ENCODE data around the gene NENF.

Gene NENF

GRCh38 chr1:212432272-212432660, 454 bp upstream of the NENF start:
- no peak for DNase-seq

- no peak for DNase-seq
These were observed 1.1 kb downstream of the NENF start for GRCh38 chr1:212433577-212434462.

- no peak for DNase-seq
These were observed 2.3 kb downstream of the NENF start for GRCh38 chr1:212434992-212435391.

GRCh38 chr1:212437179-212437798, 4.6 kb downstream of the NENF start:
- DNase-seq = no peak

DNA sequence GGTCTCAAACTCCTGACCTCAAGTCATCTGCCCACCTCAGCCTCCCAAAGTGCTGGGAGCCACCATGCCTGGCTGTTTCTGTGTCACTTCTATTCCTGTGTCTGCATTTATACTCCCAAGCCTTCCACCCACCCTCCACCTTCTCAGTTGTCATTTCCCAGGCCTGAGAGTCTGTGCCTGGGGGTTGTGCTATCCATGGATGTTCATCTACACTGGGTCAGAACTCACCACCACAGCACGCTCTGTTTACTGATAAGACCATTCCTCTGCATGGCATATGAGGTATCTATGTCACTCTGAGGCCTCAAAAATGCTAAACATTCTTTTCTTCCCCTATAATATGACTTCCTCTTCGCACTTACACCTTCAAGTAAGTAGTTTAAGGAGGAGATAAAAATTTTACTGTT, 6.1 kb downstream of the NENF start:
- DNase-seq = no peak

GRCh38 chr1:212440419-212440818, 7.7 kb downstream of the NENF start:
- no peak for DNase-seq

GRCh38 chr1:212442408-212442807, 9.7 kb downstream of the NENF start:
- no peak for DNase-seq

DNA sequence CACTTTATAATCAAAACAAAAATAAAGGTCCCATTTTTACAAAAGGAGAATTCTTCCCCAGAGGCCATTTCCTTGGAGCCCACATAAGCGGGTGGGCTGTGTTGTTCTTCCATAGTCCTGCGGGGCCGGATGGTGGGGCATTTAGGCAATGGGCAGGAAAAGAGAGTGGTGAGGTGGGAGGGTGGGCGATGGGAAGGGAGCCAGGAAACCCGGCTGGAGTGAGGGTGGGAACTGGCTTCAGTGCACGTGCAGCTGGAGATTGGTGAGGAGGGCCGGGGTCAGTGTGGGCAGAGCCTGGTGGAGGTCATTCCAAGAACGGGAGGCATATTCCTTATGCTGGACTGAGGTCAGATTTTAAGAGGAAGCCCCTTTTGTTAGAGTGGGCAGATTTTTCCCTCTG, 13.6 kb downstream of the NENF start:
- no peak for DNase-seq

DNA sequence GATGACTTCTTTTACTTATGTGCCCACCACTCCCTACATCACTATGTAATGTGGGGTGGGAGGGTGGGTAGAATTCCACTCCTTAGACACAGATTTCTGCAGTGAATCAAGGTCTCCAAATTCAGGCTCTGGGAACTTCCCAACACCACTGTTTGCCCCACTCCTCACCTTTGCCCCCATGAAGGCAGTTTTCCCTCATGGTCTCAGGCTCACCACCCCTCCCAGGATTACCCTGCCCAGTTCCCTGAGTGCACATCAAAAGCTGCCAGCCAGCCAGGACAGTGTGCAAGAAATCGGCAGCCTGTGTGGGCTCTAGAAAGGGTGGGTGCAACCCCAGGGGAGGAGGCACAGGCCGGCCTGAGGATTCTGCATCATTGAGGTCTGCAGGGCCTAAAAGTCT, 14.8 kb downstream of the NENF start:
- DNase-seq = no peak

GRCh38 chr1:212450331-212450881, 17.7 kb downstream of the NENF start:
- no peak for DNase-seq

DNA sequence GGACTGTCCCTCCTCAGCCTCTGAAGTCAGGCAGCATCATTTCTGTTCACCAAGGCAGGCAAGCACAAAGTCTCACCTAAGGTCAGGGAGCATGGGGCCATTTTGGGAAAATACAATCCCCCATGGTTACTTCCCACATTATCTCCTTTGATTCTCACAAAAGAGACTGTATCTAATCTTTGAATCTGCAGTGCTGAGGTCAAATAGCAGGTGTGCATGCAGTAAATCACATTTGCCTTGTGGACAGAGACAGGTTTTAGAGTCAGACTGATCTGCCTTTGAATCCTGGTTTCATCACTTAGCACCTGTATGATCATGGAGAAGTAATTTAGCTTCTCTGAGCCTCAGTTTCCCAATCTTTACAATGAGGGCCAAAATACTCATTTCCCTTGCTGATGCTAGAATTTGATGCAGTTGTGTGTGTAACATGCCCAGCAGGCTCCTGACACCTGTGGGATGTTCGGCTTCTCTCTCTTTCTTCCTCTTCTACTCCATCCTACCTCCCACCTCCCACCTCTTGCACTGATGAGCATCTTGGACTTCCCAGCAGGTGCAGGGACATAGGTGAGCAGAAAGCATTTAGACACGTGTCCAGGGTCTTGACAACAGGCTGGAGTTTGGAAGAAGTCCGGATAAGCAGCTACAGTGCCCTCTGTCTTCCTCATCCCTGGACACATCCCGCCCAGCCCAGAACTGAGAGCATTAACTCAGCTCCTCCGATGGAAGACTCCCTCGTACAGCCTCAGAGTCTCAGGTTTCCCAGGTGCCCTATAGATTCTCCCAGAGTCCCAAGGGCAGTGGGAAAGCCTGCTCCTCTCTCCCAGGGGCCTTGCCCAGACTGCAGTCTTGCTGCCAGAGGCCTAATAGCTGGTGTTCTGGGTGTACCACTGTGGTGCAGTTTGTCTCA, 18.9 kb downstream of the NENF start:
- no peak for DNase-seq

DNA sequence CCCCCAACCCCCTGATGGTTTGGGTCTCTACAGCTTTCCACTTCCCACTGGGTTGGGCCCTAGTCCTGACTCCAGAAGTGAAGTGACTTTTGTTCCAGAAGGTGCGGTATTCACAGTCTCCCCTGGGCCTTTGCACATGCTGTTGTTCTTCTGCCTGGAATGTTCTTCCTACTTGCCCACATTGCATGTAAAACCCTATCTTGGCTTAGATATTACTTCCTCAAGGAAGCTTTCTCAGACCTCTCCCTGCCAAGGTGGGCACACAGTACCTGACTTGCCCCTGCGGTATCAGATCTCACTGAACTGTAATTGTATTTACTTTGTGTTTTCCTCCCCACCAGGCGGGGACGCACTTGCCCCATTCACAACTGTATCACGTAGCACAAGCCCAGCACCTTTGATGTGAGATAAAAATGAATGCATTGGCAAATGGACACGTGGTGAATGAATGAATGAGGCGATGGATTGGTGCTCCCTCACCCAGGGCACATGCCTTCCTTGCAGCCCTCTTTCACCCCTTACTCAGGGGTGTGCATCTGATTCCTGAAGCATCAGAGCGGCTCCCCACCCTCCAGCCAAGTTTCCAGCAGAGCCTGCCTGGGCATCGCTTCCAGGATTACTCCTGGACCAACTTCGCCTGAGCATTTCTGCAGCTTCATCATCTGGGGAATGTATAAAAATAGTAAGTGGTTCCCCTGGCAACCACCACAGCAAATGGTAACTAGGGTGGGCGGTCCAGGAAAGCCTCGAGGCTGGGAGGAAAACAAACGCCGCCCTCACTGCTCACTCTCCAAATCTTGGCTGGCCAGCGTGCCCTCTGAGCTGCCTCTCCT, 19.8 kb downstream of the NENF start:
- no peak for DNase-seq

DNA sequence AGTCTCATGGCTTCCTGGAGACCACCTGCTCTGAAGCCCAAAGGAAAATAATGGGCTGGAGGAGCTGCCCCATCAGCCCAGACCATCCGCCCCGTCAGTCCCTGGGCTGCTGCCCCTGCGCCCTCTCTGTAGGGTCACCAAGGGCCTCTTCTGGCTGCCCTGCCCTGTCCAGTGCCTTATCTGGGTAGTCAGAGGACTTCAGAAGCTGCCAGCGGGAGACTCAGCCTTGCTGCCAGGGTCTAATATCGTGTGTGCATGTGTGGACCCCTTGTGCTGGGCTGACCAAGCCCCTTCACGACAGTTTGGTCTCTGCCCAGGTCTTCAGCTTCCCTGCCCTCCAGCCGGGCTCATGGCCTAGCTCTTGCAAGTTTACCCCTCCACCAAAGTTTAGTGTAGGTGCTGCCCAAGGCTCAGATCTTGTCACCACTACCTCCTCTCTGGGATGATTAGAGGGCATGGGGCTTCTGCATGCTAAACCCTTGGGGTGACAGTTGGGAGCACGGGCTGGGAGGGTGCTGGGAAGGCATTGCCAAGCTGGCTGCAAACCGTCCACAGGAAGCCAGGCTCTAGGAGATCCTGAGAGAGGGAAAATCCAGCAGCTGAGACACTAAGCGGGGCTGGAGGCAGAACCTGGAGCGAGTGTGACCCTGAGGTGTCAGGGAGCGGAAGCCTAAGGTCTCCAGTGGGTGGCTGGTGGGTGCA, 20.6 kb downstream of the NENF start:
- DNase-seq = no peak

DNA sequence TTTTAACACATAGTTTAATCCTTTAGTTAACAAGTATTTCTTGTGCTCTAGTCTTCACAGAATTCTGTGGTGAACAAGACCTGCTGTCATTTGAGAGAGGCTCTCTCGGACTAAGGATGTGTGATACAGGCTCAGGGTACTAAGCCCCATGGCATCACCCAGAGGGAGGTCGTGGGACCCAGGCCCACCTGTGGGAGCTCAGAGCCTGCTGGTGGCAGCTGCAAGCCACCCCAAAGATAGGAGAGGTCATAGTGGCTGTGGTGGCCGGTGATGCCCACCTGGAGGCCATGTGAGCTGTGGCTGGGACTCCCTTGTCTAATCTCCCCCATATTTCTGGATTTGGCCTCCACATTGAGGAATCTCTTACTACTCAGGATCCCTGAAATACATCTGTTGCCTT, 22.0 kb downstream of the NENF start:
- no peak for DNase-seq

DNA sequence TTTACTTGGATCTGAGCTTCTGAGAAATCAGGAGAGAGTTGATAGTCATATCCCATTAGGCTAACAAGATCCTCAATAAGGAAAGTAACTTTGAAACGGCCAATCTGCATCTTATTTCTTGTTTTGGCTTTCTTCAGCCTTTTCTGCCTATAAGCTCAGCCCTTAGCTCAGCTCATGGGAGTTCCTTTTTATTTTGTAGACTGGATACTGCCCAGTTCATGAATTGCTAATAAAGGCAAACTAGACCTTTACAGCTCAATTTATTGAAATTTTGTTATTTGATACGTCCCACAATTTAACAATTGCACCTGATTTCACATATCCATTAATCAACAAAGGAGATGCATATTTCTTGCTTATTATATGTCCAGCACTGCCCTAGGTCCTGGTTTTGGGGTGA, 22.7 kb downstream of the NENF start:
- no peak for DNase-seq

DNA sequence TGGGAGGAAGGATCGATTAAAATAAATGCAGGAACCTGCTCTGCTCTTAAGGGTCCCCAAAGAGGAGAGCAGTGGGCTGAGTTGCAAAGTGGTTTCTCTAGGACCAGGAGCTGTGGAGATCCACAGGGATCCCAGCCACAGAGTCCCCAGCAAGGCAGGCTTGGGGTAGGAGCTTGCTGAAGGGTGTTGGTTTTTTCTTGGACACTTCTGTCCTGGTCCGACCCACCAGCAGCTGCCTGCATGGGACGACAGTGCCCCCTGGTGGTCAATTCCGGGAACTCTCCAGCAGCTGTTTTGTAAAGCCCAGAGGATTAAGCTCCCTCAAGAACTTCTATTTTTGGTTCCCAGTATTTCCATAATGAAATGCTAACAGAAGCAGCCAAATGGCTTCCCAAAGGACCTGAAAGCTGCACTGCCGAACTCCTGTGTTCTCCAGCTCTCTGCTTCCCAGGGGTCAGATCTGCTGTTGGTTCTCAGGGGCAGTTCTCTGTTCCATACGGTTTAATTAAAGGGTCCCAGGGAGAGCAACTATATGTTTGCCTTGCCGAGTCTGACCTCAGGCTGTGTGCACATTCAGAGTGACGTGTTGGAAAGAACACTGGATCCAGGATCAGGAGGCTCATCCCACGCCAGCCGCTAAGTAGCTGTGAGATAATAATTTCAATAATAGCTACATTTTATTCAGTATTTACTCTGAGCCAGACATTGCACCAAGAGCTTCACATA, 23.2 kb downstream of the NENF start:
- DNase-seq = peak; percentile 33

DNA sequence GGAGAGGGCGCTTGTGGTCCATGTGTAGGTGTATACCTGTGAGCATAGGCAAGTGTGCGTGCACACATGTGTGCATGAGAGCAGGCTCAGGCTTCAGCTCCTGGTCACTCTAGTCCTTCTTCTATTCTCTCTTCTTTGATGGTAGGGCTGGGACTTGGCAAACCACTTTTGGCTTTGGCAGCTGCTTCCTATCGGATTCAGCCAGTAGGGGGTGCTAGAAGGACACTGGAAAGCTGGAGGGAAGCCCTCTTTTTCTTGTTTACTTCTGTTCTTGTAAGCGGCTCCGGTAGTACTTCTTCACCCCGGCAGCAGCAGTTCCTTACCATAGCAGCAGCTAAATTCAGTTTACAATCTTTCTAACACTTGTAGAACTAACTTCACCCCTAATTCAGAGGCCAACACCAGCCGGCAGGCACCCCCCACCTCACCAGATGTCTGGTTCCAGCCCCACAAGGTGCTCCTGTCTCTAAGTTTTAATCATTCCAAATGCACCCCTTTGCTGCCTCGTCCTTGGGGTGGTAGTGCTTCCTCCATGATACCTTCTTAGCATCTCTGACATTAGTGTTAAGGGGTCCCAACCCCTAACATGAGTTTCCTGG, 25.1 kb downstream of the NENF start:
- peak; percentile 42 for DNase-seq

GRCh38 chr1:212458817-212459216, 26.1 kb downstream of the NENF start:
- DNase-seq = no peak

GRCh38 chr1:212459656-212460055, 26.9 kb downstream of the NENF start:
- DNase-seq = no peak

GRCh38 chr1:212460376-212460775, 27.7 kb downstream of the NENF start:
- no peak for DNase-seq
